Thyroid gland (tissue), 4 donors: ENCODE data around the gene ANP32A. TPM values are rescaled to one million over a fixed set of nuclear protein-coding genes. Genes with fewer than 3 reads are reported as not detected.

Source experiments
- DNase-seq, 2 donors: peaks; one replicate each; pipeline ENCODE4 v3.0.0-alpha.2; 2019
- H3K27ac ChIP-seq, 3 donors: fragments of 200-600 bp; sonication (generic); 1 replicate in 2 of 3; 2 replicates in 1 of 3; pipeline ENCODE4 v1.5.1; 2016 to 2019; ENCODE audit warnings: mild to moderate bottlenecking in 1 of 3, moderate library complexity in 1 of 3
- H3K27me3 ChIP-seq: fragments of 200-600 bp; sonication (generic); one replicate; pipeline ENCODE4 v1.5.1; 2019
- H3K36me3 ChIP-seq, 2 donors: fragments of 200-600 bp; sonication (generic); one replicate each; pipeline ENCODE4 v1.5.1; 2016 to 2019
- H3K4me1 ChIP-seq, 2 donors: fragments of 200-600 bp; sonication (generic); one replicate each; pipeline ENCODE4 v1.5.1; 2017 to 2019
- H3K4me3 ChIP-seq, 3 donors: fragments of 200-600 bp; sonication (generic); replicated peaks in 1 of 3; 1 replicate in 2 of 3; 2 replicates in 1 of 3; pipeline ENCODE4 v1.5.1; 2016; ENCODE audit warnings: mild to moderate bottlenecking in 1 of 3
- H3K9me3 ChIP-seq: fragments of 200-600 bp; sonication (generic); one replicate; pipeline ENCODE4 v1.5.1; 2017
- CTCF ChIP-seq, 6 experiments: fragments of 200-600 bp in 3 of 6; fragments of 450-650 bp in 3 of 6; sonication (generic) in 3 of 6; IDR thresholded peaks; one replicate each; pipeline ENCODE4 v1.5.1; 2016 to 2019; ENCODE audit warnings: antibody characterized with exemption in 6 of 6, mild to moderate bottlenecking in 2 of 6, inconsistent platforms in 1 of 6, moderate library complexity in 1 of 6
- POLR2A ChIP-seq, 2 donors: fragments of 450-650 bp; IDR thresholded peaks; one replicate each; pipeline ENCODE4 v1.6.1; 2017; ENCODE audit warnings: antibody characterized with exemption in 2 of 2, mild to moderate bottlenecking in 2 of 2, moderate library complexity in 1 of 2
- WGBS, 2 donors: methylation state at CpG; one replicate each; pipeline ENCODE4 v1.1.5; 2017; 5-methylcytosine and 5-hydroxymethylcytosine counted together
- intact Hi-C: fragments of 100-400 bp; cut with DNase I; formaldehyde crosslinking; loops from one replicate; pipeline ENCODE4 v1.15.1; 2023
- total RNA-seq, 4 donors: library from RNA; depleted of rRNA; stranded (reverse); fragments of >200 nt; gene quantifications; one replicate each; pipeline ENCODE4 v1.2.3, GENCODE V29; 2016

ANP32A gene
- total RNA-seq, 4 donors from 2014 or later: 65.4 to 116 (median 79.5) TPM

DNA sequence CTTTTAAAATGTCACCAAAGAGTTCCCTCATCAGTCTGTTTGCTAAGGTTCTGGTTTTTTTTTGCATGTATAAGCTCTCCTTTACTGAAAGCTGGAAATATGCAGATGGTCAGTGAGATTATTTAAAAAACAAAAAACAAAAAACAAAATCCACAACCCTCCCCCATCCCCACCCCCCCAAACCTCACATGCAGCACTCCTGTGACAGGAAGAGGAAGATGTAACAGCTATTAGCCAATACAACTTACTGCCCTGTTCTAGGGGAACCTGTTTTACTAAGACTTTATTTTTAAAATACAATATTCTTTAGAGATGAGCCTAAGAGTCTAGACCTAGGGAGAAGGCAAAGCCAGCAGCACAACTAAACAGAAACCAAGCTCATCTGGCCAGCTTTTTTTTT, 39.5 kb downstream of the ANP32A start:
- no peaks in the 10 kb centered on the region for H3K9me3 ChIP-seq
- no peak overlapping the region for H3K27ac ChIP-seq
- peaks cover 0 to 3% of the 10 kb centered on the region in 2 donors for H3K4me1 ChIP-seq
- intact Hi-C loops: no loop called here
- no peak for DNase-seq
- H3K36me3 ChIP-seq: peaks cover 14 to 31% of the 10 kb centered on the region in 2 donors
- H3K27me3 ChIP-seq: no peaks in the 10 kb centered on the region
- no peak overlapping the region for H3K4me3 ChIP-seq
- TF ChIP-seq CTCF (IDR thresholded peaks at IDR 0.05): no peak
- no peak for TF ChIP-seq POLR2A (IDR thresholded peaks at IDR 0.05)

DNA sequence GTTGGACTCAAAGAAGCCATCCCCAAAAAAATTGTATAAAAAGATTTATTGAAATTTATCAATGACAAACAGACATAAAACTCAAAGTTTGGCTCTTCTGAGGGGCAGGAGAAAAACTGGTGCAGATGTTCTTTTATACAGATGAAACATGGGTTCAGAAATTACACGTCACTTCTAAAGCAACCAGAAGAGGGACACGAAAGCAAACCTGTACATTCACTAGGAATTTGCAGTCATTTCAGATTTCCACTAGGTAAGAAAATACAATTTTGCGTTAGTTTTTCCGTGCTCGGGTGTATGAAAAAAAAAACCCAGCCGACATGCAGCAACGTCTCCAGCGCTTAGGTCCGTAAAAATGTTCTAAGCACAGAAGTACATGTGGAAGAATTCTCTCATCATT, 41.8 kb downstream of the ANP32A start:
- no peak overlapping the region for H3K4me3 ChIP-seq
- peaks cover 14 to 23% of the 10 kb centered on the region in 2 donors for H3K36me3 ChIP-seq
- WGBS, 2 donors: 94 to 95% methylated on average over 9 of the region's 9 CpGs
- peaks cover 0 to 6% of the 10 kb centered on the region in 2 donors for H3K4me1 ChIP-seq
- no peaks in the 10 kb centered on the region for H3K27me3 ChIP-seq
- no peak for DNase-seq
- TF ChIP-seq POLR2A (IDR thresholded peaks at IDR 0.05) (no peak), CTCF (IDR thresholded peaks at IDR 0.05) (no peak)
- intact Hi-C loops: loop anchor here (10.0 kb wide), 1 partner anchor 96 kb away; no protein-coding TSS in a partner anchor
- no peak overlapping the region for H3K27ac ChIP-seq
- H3K9me3 ChIP-seq: no peaks in the 10 kb centered on the region

DNA sequence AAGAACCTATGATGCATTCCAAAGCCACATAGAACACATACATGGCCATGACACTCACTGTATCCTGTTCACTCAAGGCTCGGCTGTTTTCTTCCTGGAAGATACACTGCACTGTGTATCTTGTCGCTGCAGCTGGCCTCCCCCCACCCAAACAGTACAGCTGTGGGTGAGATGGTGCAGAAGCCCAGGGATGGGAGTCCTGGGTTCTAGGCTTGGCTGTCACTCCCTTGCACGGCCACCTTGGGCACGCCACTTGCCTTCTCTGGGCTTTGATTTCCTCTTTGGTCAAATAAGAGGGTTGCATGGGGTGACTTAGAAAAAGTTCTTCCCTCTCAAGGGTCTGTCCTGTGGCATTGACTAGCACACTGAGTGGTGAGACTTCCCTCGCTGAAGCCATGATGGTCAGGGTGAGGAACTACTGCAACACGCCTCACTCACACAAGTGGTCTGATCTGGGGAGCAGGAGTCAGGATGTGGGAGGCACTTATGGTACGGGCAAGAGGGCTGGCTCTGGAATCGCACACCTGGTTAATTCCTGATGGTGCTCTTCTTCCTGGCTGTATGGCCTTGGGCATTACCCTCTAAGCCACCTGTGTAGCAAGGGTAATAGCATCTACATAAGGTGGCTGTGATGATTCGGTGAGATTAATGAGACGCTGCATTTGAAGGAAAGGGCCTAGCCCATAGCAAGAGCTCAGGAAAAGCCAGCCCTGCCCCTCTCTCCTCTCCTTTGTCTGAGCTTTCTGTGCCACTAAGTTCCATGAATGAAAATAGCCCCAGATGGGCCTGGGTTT, 44.0 kb downstream of the ANP32A start:
- peaks cover 1 to 6% of the 10 kb centered on the region in 2 donors for H3K4me1 ChIP-seq
- peaks cover 12 to 14% of the 10 kb centered on the region in 2 donors for H3K36me3 ChIP-seq
- TF ChIP-seq CTCF (IDR thresholded peaks at IDR 0.05) (no peak), POLR2A (IDR thresholded peaks at IDR 0.05) (no peak)
- H3K27ac ChIP-seq: peak overlapping the region in 1 of 3 donors; percentile 15
- DNase-seq: no peak
- 83 to 92% methylated on average over 10 of the region's 10 CpGs for WGBS, 2 donors
- H3K4me3 ChIP-seq: no peak overlapping the region
- H3K27me3 ChIP-seq: no peaks in the 10 kb centered on the region
- intact Hi-C loops: loop anchor here (10.0 kb wide), 1 partner anchor 98 kb away; no protein-coding TSS in a partner anchor
- H3K9me3 ChIP-seq: no peaks in the 10 kb centered on the region

GRCh38 chr15:68775671-68776476, 44.8 kb downstream of the ANP32A start:
- H3K36me3 ChIP-seq: peaks cover 12 to 14% of the 10 kb centered on the region in 2 donors
- WGBS, 2 donors: 42 to 50% methylated on average over 7 to 8 of the region's 8 CpGs
- H3K9me3 ChIP-seq: no peaks in the 10 kb centered on the region
- intact Hi-C loops: loop anchor here (10.0 kb wide), 1 partner anchor 99 kb away; no protein-coding TSS in a partner anchor
- peak overlapping the region in 2 of 3 donors; percentile 5 to 15 for H3K27ac ChIP-seq
- no peaks in the 10 kb centered on the region for H3K27me3 ChIP-seq
- no peak overlapping the region for H3K4me3 ChIP-seq
- TF ChIP-seq POLR2A (IDR thresholded peaks at IDR 0.05) (no peak), CTCF (IDR thresholded peaks at IDR 0.05) (no peak)
- DNase-seq: peak; percentile 47 to 50
- peaks cover 6 to 10% of the 10 kb centered on the region in 2 donors for H3K4me1 ChIP-seq
